Choroid plexus epithelial cell (primary cell): Measurements from ENCODE around the gene MTF2.
"Not testable (repeated sequence)": the region's sequence is repeated elsewhere in the genome, so short reads cannot be mapped to it uniquely, and the experiment has no call there.

Source experiments
- DNase-seq: peaks from one replicate; pipeline ENCODE4 v3.0.0-alpha.2; 2010; ENCODE audit warnings: low read depth
- H3K4me3 ChIP-seq: 2 replicates; pipeline ENCODE4 v1.5.1; 2011; ENCODE audit warnings: low read depth, mild to moderate bottlenecking, control low read depth, low read length, moderate library complexity
- CTCF ChIP-seq: conservative IDR thresholded peaks from 2 replicates; pipeline ENCODE4 v1.5.1; 2011; ENCODE audit warnings: low read depth, mild to moderate bottlenecking, control low read depth, inconsistent platforms, low read length, moderate library complexity

MTF2 gene

DNA sequence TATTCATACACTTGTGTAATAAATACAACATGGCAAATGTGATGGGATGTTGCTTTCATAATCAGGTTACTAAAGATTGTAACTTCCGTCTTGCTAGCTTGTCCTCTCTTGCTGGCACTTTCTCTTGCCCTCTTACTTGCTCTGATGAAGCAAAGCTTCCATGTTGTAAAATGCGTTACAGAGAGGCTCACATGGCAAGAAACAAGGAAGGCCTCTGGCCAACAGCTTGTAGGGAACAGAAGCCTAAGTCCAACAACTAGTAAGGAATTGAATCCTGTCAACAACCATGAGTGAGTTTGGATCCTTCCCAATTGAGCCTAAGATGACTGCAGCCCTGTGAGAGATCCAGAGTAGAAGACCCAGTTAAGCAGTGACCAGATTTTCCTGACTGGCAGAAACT lies 85.7 kb downstream of the MTF2 start:
- DNase-seq: no peak

GRCh38 chr1:93165895-93166294 lies 86.8 kb downstream of the MTF2 start:
- not testable (repeated sequence) for DNase-seq

More for the DNA sequence above, 85.7 kb downstream of the MTF2 start:
- TF ChIP-seq CTCF: no peak
- H3K4me3 ChIP-seq: no peak overlapping the region

GRCh38 chr1:93167006-93167405 lies 87.9 kb downstream of the MTF2 start:
- TF ChIP-seq CTCF: no peak
- DNase-seq: peak; percentile 21
- no peak overlapping the region for H3K4me3 ChIP-seq

More at GRCh38 chr1:93165895-93166294, 86.8 kb downstream of the MTF2 start:
- not testable (repeated sequence) for H3K4me3 ChIP-seq

GRCh38 chr1:93170141-93170678 lies 91.1 kb downstream of the MTF2 start:
- DNase-seq, H3K4me3 ChIP-seq: not testable (repeated sequence)

GRCh38 chr1:93171549-93172034 lies 92.5 kb downstream of the MTF2 start:
- no peak overlapping the region for H3K4me3 ChIP-seq
- no peak for TF ChIP-seq CTCF
- DNase-seq: peak; percentile 43

GRCh38 chr1:93172778-93173177 lies 93.7 kb downstream of the MTF2 start:
- no peak overlapping the region for H3K4me3 ChIP-seq
- DNase-seq: peak; percentile 28
- no peak for TF ChIP-seq CTCF

GRCh38 chr1:93174638-93175037 lies 95.6 kb downstream of the MTF2 start:
- DNase-seq, H3K4me3 ChIP-seq: not testable (repeated sequence)

- peak overlapping the region; percentile 99 for H3K4me3 ChIP-seq
- no peak for TF ChIP-seq CTCF
- DNase-seq: peak; percentile 51
These were observed 98.9 kb downstream of the MTF2 start for GRCh38 chr1:93177991-93178390.

DNA sequence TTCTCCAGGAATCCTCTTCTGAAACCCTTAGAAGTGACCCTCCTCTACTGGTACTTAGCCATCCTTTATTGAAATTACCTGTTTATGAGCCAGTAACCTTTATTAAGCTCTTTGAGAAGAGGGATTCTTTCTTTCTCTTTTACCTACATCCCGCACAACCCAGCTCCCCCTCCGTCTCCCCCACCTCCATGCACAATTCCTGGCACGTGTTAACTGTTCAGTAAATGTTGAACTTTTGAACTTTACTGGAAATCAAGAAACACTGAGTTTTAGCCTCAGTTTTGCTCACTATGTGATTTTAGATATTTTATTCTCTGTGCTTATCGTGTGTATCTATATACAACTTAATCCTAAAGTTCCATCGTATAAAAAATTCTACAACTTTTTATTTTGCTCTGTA lies 99.3 kb downstream of the MTF2 start:
- TF ChIP-seq CTCF: no peak
- peak overlapping the region; percentile 99 for H3K4me3 ChIP-seq
- peak; percentile 16 for DNase-seq
